A549 (cell line): ENCODE measurements around the gene PARG. TPM values are rescaled to one million over a fixed set of nuclear protein-coding genes. Genes with fewer than 3 reads are reported as not detected.
"Not testable (repeated sequence)": the region's sequence is repeated elsewhere in the genome, so short reads cannot be mapped to it uniquely, and the experiment has no call there.

Experiments
- ATAC-seq, 2 experiments: fragments of 200-7000 bp in 1 of 2; fragments of >200 bp in 1 of 2; cut with Nextera tagmentation in 1 of 2; cut with Tn5 transposase in 1 of 2; 3 replicates each; pipeline versions ENCODE4 v1.8.0 to v1.9.1; 2018 to 2020; ENCODE audit warnings: mild to moderate bottlenecking in 1 of 2, moderate library complexity in 1 of 2
- CTCF ChIA-PET: fragments of 300-600 bp; sonication (Branson Sonifier 250); formaldehyde crosslinking; extraction: SDS; loops from one replicate; lab custom pipeline; 2021; ENCODE audit warnings: antibody characterized with exemption, inconsistent platforms; lab: Yijun Ruan, JAX
- POLR2A ChIA-PET: fragments of 350-600 bp; formaldehyde crosslinking; extraction: SDS; loops from one replicate; lab custom pipeline; 2021; ENCODE audit warnings: antibody characterized with exemption, inconsistent platforms; lab: Yijun Ruan, JAX
- DNase-seq, 2 experiments: peaks; one replicate each; pipeline versions ENCODE4 v3.0.0 to v3.0.0-alpha.2; 2011 to 2016; ENCODE audit warnings: low read depth in 1 of 2, low spot score in 1 of 2
- FAIRE-seq: peaks from 2 replicates; lab custom pipeline; 2011; peaks lifted over from hg19 to GRCh38; lab: Jason Lieb, UNC
- H3K27ac ChIP-seq, 2 experiments: fragments of >200 bp; sonication (Bioruptor Twin); formaldehyde crosslinking; 3 replicates each; pipeline ENCODE4 v1.5.1; 2016 to 2017
- H3K4me1 ChIP-seq: fragments of >200 bp; sonication (Bioruptor Twin); formaldehyde crosslinking; 3 replicates; pipeline ENCODE4 v1.6.1; 2016
- H3K4me2 ChIP-seq: fragments of >200 bp; sonication (Bioruptor Twin); formaldehyde crosslinking; 3 replicates; pipeline ENCODE4 v1.6.1; 2016
- H3K4me3 ChIP-seq: fragments of >200 bp; sonication (Bioruptor Twin); formaldehyde crosslinking; 3 replicates; pipeline ENCODE4 v1.5.1; 2016
- H3K9me3 ChIP-seq: fragments of >200 bp; sonication (Bioruptor Twin); formaldehyde crosslinking; 3 replicates; pipeline ENCODE4 v1.6.1; 2016
- ATOH8 ChIP-seq: fragments of 250-450 bp; sonication (Bioruptor Pico); IDR thresholded peaks from 2 replicates; pipeline ENCODE4 v1.5.0; 2020; ENCODE audit warnings: low read depth, mild to moderate bottlenecking, moderate library complexity
- BCL3 ChIP-seq: fragments of >200 bp; sonication (Bioruptor Twin); formaldehyde crosslinking; IDR thresholded peaks from 3 replicates; pipeline ENCODE4 v1.6.1; 2016
- CBX8 ChIP-seq: fragments of 200-600 bp; sonication (generic); IDR thresholded peaks from 2 replicates; pipeline ENCODE4 v1.6.1; 2016
- CTCF ChIP-seq: fragments of >200 bp; sonication (Bioruptor Twin); formaldehyde crosslinking; IDR thresholded peaks from 3 replicates; pipeline ENCODE4 v1.5.1; 2016
- EHMT2 ChIP-seq: fragments of 200-600 bp; sonication (generic); IDR thresholded peaks from 2 replicates; pipeline ENCODE4 v1.6.1; 2016; ENCODE audit warnings: antibody characterized with exemption, low read depth, mild to moderate bottlenecking, moderate library complexity
- ESRRA ChIP-seq: fragments of 150-350 bp; IDR thresholded peaks from 2 replicates; pipeline ENCODE4 v1.6.1; 2014; ENCODE audit warnings: mild to moderate bottlenecking, low read length, borderline replicate concordance
- FOSL2 ChIP-seq, 2 experiments: fragments of 450-650 bp in 1 of 2; fragments of >200 bp in 1 of 2; sonication (Bioruptor Twin) in 1 of 2; formaldehyde crosslinking; IDR thresholded peaks; 2 replicates each; pipeline versions ENCODE4 v1.5.0 to v1.6.1; 2016 to 2020; ENCODE audit warnings: mild to moderate bottlenecking in 1 of 2, moderate library complexity in 1 of 2
- HOXA7 ChIP-seq: fragments of 250-450 bp; sonication (Bioruptor Pico); IDR thresholded peaks from 2 replicates; pipeline ENCODE4 v1.5.0; 2020; ENCODE audit warnings: mild to moderate bottlenecking, moderate library complexity
- JUN ChIP-seq, 2 experiments: fragments of >200 bp; sonication (Bioruptor Twin); formaldehyde crosslinking; IDR thresholded peaks; 2 replicates in 1 of 2; 3 replicates in 1 of 2; pipeline ENCODE4 v1.6.1; 2016 to 2017
- JUNB ChIP-seq: fragments of >200 bp; sonication (Bioruptor Twin); formaldehyde crosslinking; IDR thresholded peaks from 2 replicates; pipeline ENCODE4 v1.6.1; 2016
- KDM1A ChIP-seq: fragments of 200-600 bp; sonication (generic); IDR thresholded peaks from 2 replicates; pipeline ENCODE4 v1.6.1; 2016; ENCODE audit warnings: low read depth, mild to moderate bottlenecking
- POLR2A ChIP-seq: IDR thresholded peaks from 2 replicates; pipeline ENCODE4 v1.6.1; 2012; ENCODE audit warnings: mild to moderate bottlenecking, low read length
- POLR2AphosphoS2 ChIP-seq: conservative IDR thresholded peaks from 2 replicates; pipeline ENCODE4 v1.6.1; 2012; ENCODE audit warnings: low read length, improper control_type of control experiment, inconsistent platforms
- RCOR1 ChIP-seq: fragments of 150-350 bp; IDR thresholded peaks from 2 replicates; pipeline ENCODE4 v1.6.1; 2014; ENCODE audit warnings: antibody characterized with exemption, low read length, low read depth
- RFX5 ChIP-seq: fragments of 450-650 bp; IDR thresholded peaks from 2 replicates; pipeline ENCODE4 v1.7.1; 2014; ENCODE audit warnings: antibody characterized with exemption, mild to moderate bottlenecking, moderate library complexity
- TFCP2L1 ChIP-seq: fragments of 250-450 bp; sonication (Bioruptor Pico); IDR thresholded peaks from 2 replicates; pipeline ENCODE4 v1.5.0; 2021; ENCODE audit warnings: mild to moderate bottlenecking
- TP53 ChIP-seq: fragments of 250-450 bp; sonication (Bioruptor Pico); IDR thresholded peaks from 2 replicates; pipeline ENCODE4 v1.5.0; 2021; ENCODE audit warnings: mild to moderate bottlenecking, moderate library complexity
- USF2 ChIP-seq: fragments of 450-650 bp; IDR thresholded peaks from 2 replicates; pipeline ENCODE4 v1.6.1; 2014; ENCODE audit warnings: antibody characterized with exemption
- WGBS: methylation state at CpG from one replicate; pipeline ENCODE4 v1.1.6; 2017; ENCODE audit errors: missing lambda C conversion rate; 5-methylcytosine and 5-hydroxymethylcytosine counted together
- polyA plus RNA-seq, 4 experiments: library from polyadenylated mRNA; depleted of rRNA in 3 of 4; stranded (reverse); fragments of >200 nt; fragmentation: RNase III in 1 of 4; extraction: RNeasy Plus Mini Kit Qiagen cat#74134 plus additional on column Dnase treatment in 1 of 4; gene quantifications; 2 replicates in 3 of 4; 3 replicates in 1 of 4; pipeline ENCODE4 v1.2.3, GENCODE V29; 2011 to 2017

Gene PARG
- polyA plus RNA-seq, 2 of the 4 experiments (the other 2 are of a cell fraction): 22.7 to 24.0 TPM

- Histone ChIP-seq H3K4me3 (no peak overlapping the region), H3K4me2 (no peak overlapping the region), H3K4me1 (no peaks in the 10 kb centered on the region), H3K27ac (no peak overlapping the region), H3K9me3 (no peaks in the 10 kb centered on the region)
- 3% methylated on average over 2 of the region's 2 CpGs for WGBS
- no peak for FAIRE-seq
- TF ChIP-seq TFCP2L1 (CRISPR knock-in tag) (no peak), KDM1A (no peak), TP53 (CRISPR knock-in tag) (no peak), JUNB (no peak), RFX5 (no peak), POLR2A (no peak), CBX8 (no peak), ATOH8 (CRISPR knock-in tag) (no peak), EHMT2 (no peak), BCL3 (no peak), USF2 (no peak), FOSL2 (IDR thresholded peaks at IDR 0.05) (no peak), FOSL2 (CRISPR knock-in tag; IDR thresholded peaks at IDR 0.05) (no peak)
- DNase-seq: no peak
- CTCF ChIA-PET: no interaction called here
- POLR2A ChIA-PET: no interaction called here
- no peak for ATAC-seq
Observed at GRCh38 chr10:49775014-49775413, 166.8 kb downstream of the PARG start.

GRCh38 chr10:49772944-49773343, 168.9 kb downstream of the PARG start:
- POLR2A ChIA-PET, CTCF ChIA-PET, DNase-seq, H3K4me2 ChIP-seq, FAIRE-seq, ATAC-seq, H3K27ac ChIP-seq, H3K9me3 ChIP-seq, H3K4me3 ChIP-seq, H3K4me1 ChIP-seq: not testable (repeated sequence)
- 11% methylated on average over 5 of the region's 5 CpGs for WGBS

GRCh38 chr10:49771046-49771445, 170.8 kb downstream of the PARG start:
- H3K27ac ChIP-seq, H3K4me1 ChIP-seq, FAIRE-seq, POLR2A ChIA-PET, DNase-seq, H3K4me2 ChIP-seq, H3K9me3 ChIP-seq, H3K4me3 ChIP-seq, ATAC-seq: not testable (repeated sequence)
- CTCF ChIA-PET: interaction anchor here (0.9 to 1.0 kb wide), 2 partner anchors 19 to 23 kb away, joined by 3 read pairs; no protein-coding TSS in a partner anchor
- 59% methylated on average over 10 of the region's 11 CpGs for WGBS

- H3K4me2 ChIP-seq: no peak overlapping the region
- no peak overlapping the region for H3K4me3 ChIP-seq
- TF ChIP-seq CTCF (no peak), KDM1A (no peak), ESRRA (no peak), RCOR1 (no peak), JUN (IDR thresholded peaks at IDR 0.05) (no peak), HOXA7 (CRISPR knock-in tag) (no peak), POLR2AphosphoS2 (no peak)
- FAIRE-seq (no peak), ATAC-seq (no peak), DNase-seq (no peak)
- ChIA-PET CTCF (no interaction called here), POLR2A (no interaction called here)
- WGBS: 92% methylated on average over 8 of the region's 8 CpGs
- H3K27ac ChIP-seq: no peak overlapping the region
- no peaks in the 10 kb centered on the region for H3K4me1 ChIP-seq
- H3K9me3 ChIP-seq: peaks cover 4% of the 10 kb centered on the region; the same call in 1 of the 3 replicates
Observed at GRCh38 chr10:49769692-49770091, 172.1 kb downstream of the PARG start.
